Stimulated activated naive CD8-positive, alpha-beta T cell treated with anti-CD3 and anti-CD28 coated beads, Interleukin-15, Interleukin-2, amounts not matched to agents 100 ng/mL and 50 ng/mL, for 24 hours (primary cell): ENCODE data around the gene ZNF236.

Experiments used
- H3K27ac Mint-ChIP-seq: one replicate; pipeline ENCODE4 v1.8.0; 2021; ENCODE audit warnings: mild to moderate bottlenecking, mixed read lengths
- H3K27me3 Mint-ChIP-seq: one replicate; pipeline ENCODE4 v1.8.0; 2021; ENCODE audit warnings: mixed read lengths
- H3K36me3 Mint-ChIP-seq: one replicate; pipeline ENCODE4 v1.8.0; 2021; ENCODE audit warnings: low read depth, mixed read lengths
- H3K4me1 Mint-ChIP-seq: one replicate; pipeline ENCODE4 v1.8.0; 2021; ENCODE audit warnings: low read depth, mixed read lengths
- H3K4me3 Mint-ChIP-seq: one replicate; pipeline ENCODE4 v1.8.0; 2021; ENCODE audit warnings: mild to moderate bottlenecking, mixed read lengths
- H3K9me3 Mint-ChIP-seq: one replicate; pipeline ENCODE4 v1.8.0; 2021; ENCODE audit warnings: mixed read lengths

Gene ZNF236

DNA sequence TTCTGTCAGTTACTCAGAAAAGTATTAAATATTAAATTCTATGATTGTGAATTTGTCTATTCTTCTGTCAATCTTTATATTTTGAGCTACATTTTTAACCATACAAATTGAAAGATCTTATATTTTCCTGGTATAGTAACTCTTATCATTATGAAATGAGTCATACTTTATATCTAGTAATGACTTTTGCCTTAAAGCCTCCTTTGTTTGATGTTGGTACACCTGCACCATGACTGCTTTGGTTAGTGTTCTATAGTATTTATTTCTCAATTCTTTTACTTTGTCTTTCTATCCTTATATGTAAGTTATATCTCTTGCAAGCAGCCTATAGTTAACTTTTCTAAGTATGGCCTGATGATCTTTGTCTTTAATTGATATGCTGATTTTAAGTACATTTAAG lies 13.0 kb downstream of the ZNF236 start:
- H3K4me1 Mint-ChIP-seq = peaks cover 16% of the 10 kb centered on the region
- H3K27me3 Mint-ChIP-seq = no peaks in the 10 kb centered on the region
- no peak overlapping the region for H3K4me3 Mint-ChIP-seq
- peaks cover 12% of the 10 kb centered on the region for H3K36me3 Mint-ChIP-seq
- H3K9me3 Mint-ChIP-seq = no peaks in the 10 kb centered on the region
- H3K27ac Mint-ChIP-seq = no peak overlapping the region

DNA sequence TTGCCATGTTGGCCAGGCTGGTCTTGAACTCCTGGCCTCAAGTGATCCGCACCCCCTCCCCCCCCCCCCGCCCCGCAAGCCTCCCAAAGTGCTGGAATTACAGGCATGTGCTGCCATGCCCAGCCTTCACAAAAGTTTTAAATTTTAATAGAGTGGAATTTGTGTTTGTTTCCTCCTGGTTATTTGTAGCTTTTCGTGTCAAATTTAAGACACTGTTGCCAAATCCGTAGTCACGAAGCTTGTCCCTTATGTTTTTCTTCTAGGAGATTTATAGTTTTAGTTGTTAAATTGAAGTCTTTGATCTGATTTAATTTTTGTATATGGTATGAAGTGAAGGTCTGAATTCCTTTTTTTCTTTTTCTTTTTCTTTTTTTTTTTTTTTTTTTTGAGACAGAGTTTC lies 14.7 kb downstream of the ZNF236 start:
- Mint-ChIP-seq H3K36me3 (peaks cover 6% of the 10 kb centered on the region), H3K27me3 (no peaks in the 10 kb centered on the region), H3K9me3 (no peaks in the 10 kb centered on the region), H3K4me3 (no peak overlapping the region), H3K4me1 (peaks cover 16% of the 10 kb centered on the region), H3K27ac (no peak overlapping the region)

- peaks cover 20% of the 10 kb centered on the region for H3K4me1 Mint-ChIP-seq
- H3K9me3 Mint-ChIP-seq = no peaks in the 10 kb centered on the region
- no peaks in the 10 kb centered on the region for H3K36me3 Mint-ChIP-seq
- no peak overlapping the region for H3K4me3 Mint-ChIP-seq
- H3K27me3 Mint-ChIP-seq = no peaks in the 10 kb centered on the region
- H3K27ac Mint-ChIP-seq = no peak overlapping the region
Observed at GRCh38 chr18:76838182-76838581, 15.8 kb downstream of the ZNF236 start.

- H3K4me1 Mint-ChIP-seq = peaks cover 23% of the 10 kb centered on the region
- no peaks in the 10 kb centered on the region for H3K9me3 Mint-ChIP-seq
- H3K36me3 Mint-ChIP-seq = no peaks in the 10 kb centered on the region
- H3K27me3 Mint-ChIP-seq = no peaks in the 10 kb centered on the region
- no peak overlapping the region for H3K27ac Mint-ChIP-seq
- H3K4me3 Mint-ChIP-seq = no peak overlapping the region
Observed at GRCh38 chr18:76839086-76839794, 16.9 kb downstream of the ZNF236 start.

DNA sequence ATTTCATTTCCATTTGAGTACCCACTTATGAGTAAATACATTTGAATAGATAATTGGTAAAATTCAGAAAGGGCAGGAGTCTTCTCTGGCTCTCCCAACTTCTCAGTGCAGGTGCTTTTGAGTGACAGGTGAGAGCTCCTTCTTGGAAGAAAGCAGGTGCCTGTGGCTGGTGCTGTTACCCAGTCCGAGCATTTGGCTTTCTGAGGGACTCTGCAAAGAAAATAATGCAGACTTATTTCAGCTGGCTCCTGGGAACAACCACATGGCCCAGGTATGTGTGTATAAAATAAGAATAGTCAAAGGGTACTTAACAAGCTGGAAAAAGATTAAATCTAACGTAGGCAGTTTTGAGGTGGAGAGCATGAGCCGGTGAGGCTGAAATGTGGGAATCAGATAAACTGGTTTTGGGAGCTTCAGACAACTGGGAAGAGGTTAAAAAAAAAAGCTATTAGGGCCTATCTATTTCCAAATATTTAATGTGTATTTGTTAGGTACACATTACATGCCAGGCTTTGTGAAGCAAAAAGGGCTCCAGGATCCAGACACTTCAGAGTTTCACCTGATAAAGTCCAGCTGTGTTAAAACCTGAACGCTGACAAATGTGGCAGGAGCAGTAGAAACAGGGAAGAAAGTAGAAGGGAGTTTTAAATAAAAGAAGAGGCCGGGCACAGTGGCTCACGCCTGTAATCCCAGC lies 20.6 kb downstream of the ZNF236 start:
- no peaks in the 10 kb centered on the region for H3K27me3 Mint-ChIP-seq
- peaks cover 21% of the 10 kb centered on the region for H3K4me1 Mint-ChIP-seq
- H3K36me3 Mint-ChIP-seq = no peaks in the 10 kb centered on the region
- H3K27ac Mint-ChIP-seq = no peak overlapping the region
- H3K4me3 Mint-ChIP-seq = no peak overlapping the region
- no peaks in the 10 kb centered on the region for H3K9me3 Mint-ChIP-seq

GRCh38 chr18:76844144-76844543 lies 21.8 kb downstream of the ZNF236 start:
- H3K4me1 Mint-ChIP-seq = peaks cover 26% of the 10 kb centered on the region
- no peaks in the 10 kb centered on the region for H3K27me3 Mint-ChIP-seq
- H3K27ac Mint-ChIP-seq = no peak overlapping the region
- no peaks in the 10 kb centered on the region for H3K36me3 Mint-ChIP-seq
- no peak overlapping the region for H3K4me3 Mint-ChIP-seq
- H3K9me3 Mint-ChIP-seq = no peaks in the 10 kb centered on the region

- Mint-ChIP-seq H3K36me3 (peaks cover 3% of the 10 kb centered on the region), H3K4me1 (peaks cover 31% of the 10 kb centered on the region), H3K27ac (no peak overlapping the region)
Observed at GRCh38 chr18:76844742-76845477, 22.6 kb downstream of the ZNF236 start.

DNA sequence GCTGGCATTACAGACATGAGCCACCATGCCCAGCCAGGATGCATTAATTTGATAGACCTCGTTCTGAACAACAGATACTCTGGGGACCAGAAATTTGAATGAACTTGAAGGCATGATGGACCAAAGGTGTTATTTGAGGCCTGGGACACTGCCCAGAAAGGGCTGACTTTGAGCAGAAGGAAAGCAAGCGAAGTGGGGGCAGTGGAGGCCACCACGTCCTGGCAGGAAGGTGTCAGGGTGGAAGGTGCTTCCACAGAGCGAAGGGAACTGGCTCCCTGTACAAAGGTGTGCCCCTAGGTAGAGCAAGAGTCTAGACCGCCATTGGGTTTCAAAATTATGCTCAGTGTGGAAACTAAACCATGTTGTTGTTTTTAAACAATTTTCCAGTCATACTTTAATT lies 23.9 kb downstream of the ZNF236 start:
- Mint-ChIP-seq H3K27ac (no peak overlapping the region), H3K4me3 (no peak overlapping the region)

More at GRCh38 chr18:76844742-76845477, 22.6 kb downstream of the ZNF236 start:
- H3K27me3 Mint-ChIP-seq = no peaks in the 10 kb centered on the region
- H3K4me3 Mint-ChIP-seq = no peak overlapping the region
- no peaks in the 10 kb centered on the region for H3K9me3 Mint-ChIP-seq

GRCh38 chr18:76847916-76848315 lies 25.6 kb downstream of the ZNF236 start:
- Mint-ChIP-seq H3K27ac (no peak overlapping the region), H3K9me3 (no peaks in the 10 kb centered on the region), H3K4me1 (peaks cover 31% of the 10 kb centered on the region), H3K27me3 (no peaks in the 10 kb centered on the region), H3K36me3 (peaks cover 21% of the 10 kb centered on the region), H3K4me3 (no peak overlapping the region)

More for the DNA sequence above, 23.9 kb downstream of the ZNF236 start:
- Mint-ChIP-seq H3K36me3 (peaks cover 4% of the 10 kb centered on the region), H3K4me1 (peaks cover 32% of the 10 kb centered on the region), H3K9me3 (no peaks in the 10 kb centered on the region), H3K27me3 (no peaks in the 10 kb centered on the region)

- Mint-ChIP-seq H3K36me3 (peaks cover 25% of the 10 kb centered on the region), H3K27ac (no peak overlapping the region)
Observed at GRCh38 chr18:76850112-76850511, 27.8 kb downstream of the ZNF236 start.

GRCh38 chr18:76855594-76855993 lies 33.2 kb downstream of the ZNF236 start:
- Mint-ChIP-seq H3K4me3 (no peak overlapping the region), H3K9me3 (no peaks in the 10 kb centered on the region), H3K27ac (no peak overlapping the region), H3K4me1 (peaks cover 29% of the 10 kb centered on the region), H3K27me3 (no peaks in the 10 kb centered on the region), H3K36me3 (peaks cover 52% of the 10 kb centered on the region)

More at GRCh38 chr18:76850112-76850511, 27.8 kb downstream of the ZNF236 start:
- Mint-ChIP-seq H3K4me1 (peaks cover 20% of the 10 kb centered on the region), H3K27me3 (no peaks in the 10 kb centered on the region), H3K4me3 (no peak overlapping the region), H3K9me3 (no peaks in the 10 kb centered on the region)

GRCh38 chr18:76857476-76857875 lies 35.1 kb downstream of the ZNF236 start:
- H3K27ac Mint-ChIP-seq = no peak overlapping the region
- H3K9me3 Mint-ChIP-seq = no peaks in the 10 kb centered on the region
- no peaks in the 10 kb centered on the region for H3K27me3 Mint-ChIP-seq
- H3K4me1 Mint-ChIP-seq = peaks cover 33% of the 10 kb centered on the region
- H3K36me3 Mint-ChIP-seq = peaks cover 52% of the 10 kb centered on the region
- H3K4me3 Mint-ChIP-seq = no peak overlapping the region

- Mint-ChIP-seq H3K4me3 (peak overlapping the region; percentile 42), H3K4me1 (peaks cover 33% of the 10 kb centered on the region), H3K27ac (peak overlapping the region; percentile 85), H3K36me3 (peaks cover 57% of the 10 kb centered on the region), H3K9me3 (no peaks in the 10 kb centered on the region), H3K27me3 (no peaks in the 10 kb centered on the region)
Observed at GRCh38 chr18:76859474-76860339, 37.4 kb downstream of the ZNF236 start.

GRCh38 chr18:76860411-76860810 lies 38.1 kb downstream of the ZNF236 start:
- no peaks in the 10 kb centered on the region for H3K27me3 Mint-ChIP-seq
- H3K4me3 Mint-ChIP-seq = no peak overlapping the region
- peaks cover 58% of the 10 kb centered on the region for H3K36me3 Mint-ChIP-seq

More at GRCh38 chr18:76860411-76860810, 38.1 kb downstream of the ZNF236 start:
- H3K27ac Mint-ChIP-seq = peak overlapping the region; percentile 68
- no peaks in the 10 kb centered on the region for H3K9me3 Mint-ChIP-seq
- peaks cover 33% of the 10 kb centered on the region for H3K4me1 Mint-ChIP-seq
